Endothelial cell of umbilical vein (primary cell): ENCODE data around the gene IKZF3.
"Not testable (repeated sequence)": the region's sequence is repeated elsewhere in the genome, so short reads cannot be mapped to it uniquely, and the experiment has no call there.

Experiments used
- CTCF ChIP-seq, 2 donors: IDR thresholded peaks; 1 replicate in 1 of 2; 2 replicates in 1 of 2; pipeline ENCODE4 v1.5.1; 2011; ENCODE audit warnings: low read length in 2 of 2, mild to moderate bottlenecking in 2 of 2, moderate library complexity in 2 of 2, control low read depth in 1 of 2, inconsistent platforms in 1 of 2, low read depth in 1 of 2; ENCODE audit not compliant: insufficient read depth in 1 of 2; ENCODE audit errors: extremely low read depth in 1 of 2
- EZH2 ChIP-seq: IDR thresholded peaks from 2 replicates; pipeline ENCODE4 v1.6.1; 2012; ENCODE audit warnings: borderline replicate concordance, low read depth, mild to moderate bottlenecking, moderate library complexity, low read length, inconsistent platforms; ENCODE audit not compliant: severe bottlenecking
- POLR2A ChIP-seq: IDR thresholded peaks from 2 replicates; pipeline ENCODE4 v1.6.1; 2012; ENCODE audit warnings: low read depth, mild to moderate bottlenecking, control low read depth, low read length
- POLR2AphosphoS5 ChIP-seq: IDR thresholded peaks from 2 replicates; pipeline ENCODE4 v1.6.1; 2012; ENCODE audit warnings: low read depth, mild to moderate bottlenecking, control low read depth, low read length, moderate library complexity; ENCODE audit not compliant: insufficient read depth

- not testable (repeated sequence) for TF ChIP-seq CTCF (IDR thresholded peaks at IDR 0.05; ENCODE audit: extremely low read depth in 1 of 2, insufficient read depth in 1 of 2, low read depth in 1 of 2, low read length in 2 of 2); EZH2; POLR2A; POLR2AphosphoS5
Observed at GRCh38 chr17:39902027-39902426, 37.9 kb upstream of the IKZF3 start.
